Tibial nerve (tissue), 4 donors: ENCODE measurements around the gene TCF4.

Experiments used
- CTCF ChIP-seq, 5 experiments: fragments of 200-600 bp in 3 of 5; fragments of 450-650 bp in 2 of 5; sonication (generic) in 3 of 5; IDR thresholded peaks; one replicate each; pipeline ENCODE4 v1.5.1; 2016 to 2019; ENCODE audit warnings: antibody characterized with exemption in 5 of 5, mild to moderate bottlenecking in 3 of 5, moderate library complexity in 2 of 5
- EP300 ChIP-seq, 2 donors: sonication (generic); formaldehyde crosslinking; IDR thresholded peaks; one replicate each; pipeline ENCODE4 v1.6.1; 2017; ENCODE audit warnings: antibody characterized with exemption in 2 of 2, mild to moderate bottlenecking in 1 of 2
- POLR2A ChIP-seq, 2 donors: fragments of 450-650 bp; IDR thresholded peaks; one replicate each; pipeline ENCODE4 v1.6.1; 2017; ENCODE audit warnings: antibody characterized with exemption in 2 of 2, mild to moderate bottlenecking in 2 of 2, moderate library complexity in 2 of 2

- TF ChIP-seq CTCF (IDR thresholded peaks at IDR 0.05) (no peak), POLR2A (IDR thresholded peaks at IDR 0.05) (no peak), EP300 (IDR thresholded peaks at IDR 0.05) (no peak)
Measured at GRCh38 chr18:55400590-55401541, 187.1 kb downstream of the TCF4 start.
